ENCODE results near the gene PBRM1. TPM values are rescaled to one million over a fixed set of nuclear protein-coding genes. Genes with fewer than 3 reads are reported as not detected.

PBRM1 gene
- polyA plus RNA-seq, 1 donor (not counting 4 experiments of a cell fraction or from before 2014, with no cell fraction given), result 26.0 TPM

DNA sequence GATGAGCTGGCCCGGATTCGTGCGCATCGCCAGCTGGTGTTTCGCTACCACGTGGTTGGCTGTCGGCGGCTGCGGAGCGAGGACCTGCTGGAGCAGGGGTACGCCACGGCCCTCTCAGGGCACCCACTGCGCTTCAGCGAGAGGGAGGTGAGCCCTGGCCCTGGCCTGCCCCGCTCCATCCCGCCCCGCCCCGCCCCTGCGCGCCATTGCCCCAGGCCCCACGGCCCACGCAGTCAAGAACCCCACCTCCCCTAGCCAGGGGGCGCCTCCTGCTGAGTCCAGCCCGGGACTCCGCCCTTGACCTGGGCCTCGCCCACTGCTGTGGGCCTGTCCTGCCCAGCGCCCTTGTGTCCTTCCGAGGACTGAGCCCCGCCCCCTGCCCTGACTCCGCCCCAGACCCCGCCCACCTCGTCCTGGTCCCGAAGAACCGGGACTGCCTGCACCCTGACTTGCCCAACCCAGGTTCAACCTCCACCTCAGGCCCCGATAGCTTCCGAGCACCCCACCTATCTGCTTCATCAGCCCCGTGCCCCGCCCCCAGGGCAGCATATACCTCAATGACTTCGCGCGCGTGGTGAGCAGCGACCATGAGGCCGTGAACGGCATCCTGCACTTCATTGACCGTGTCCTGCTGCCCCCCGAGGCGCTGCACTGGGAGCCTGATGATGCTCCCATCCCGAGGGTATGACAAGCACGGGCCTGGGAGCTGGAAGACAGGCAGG lies 166.8 kb downstream of the PBRM1 start:
- DNase-seq (ENCODE audit: low read depth, low spot score), result no peak
- no peaks in the 10 kb centered on the region for H3K9me1 ChIP-seq (ENCODE audit: control insufficient read depth, extremely low read depth, insufficient read depth, low read length)
- H4K20me1 ChIP-seq (ENCODE audit: control insufficient read depth, extremely low read depth, insufficient read depth, low read length), result peaks cover 3% of the 10 kb centered on the region
- H3K9me3 ChIP-seq (ENCODE audit: control insufficient read depth, low read depth, low read length), result no peaks in the 10 kb centered on the region
- peaks cover 5% of the 10 kb centered on the region for H3K27me3 ChIP-seq (ENCODE audit: control insufficient read depth, extremely low read depth, insufficient read depth, low read length)
- no peaks in the 10 kb centered on the region for H3K4me1 ChIP-seq (ENCODE audit: control insufficient read depth, extremely low read depth, insufficient read depth, low read length)
- H3K4me2 ChIP-seq (ENCODE audit: control insufficient read depth, extremely low read depth, insufficient read depth, low read depth, low read length), result peak overlapping the region; percentile 32
- no peaks in the 10 kb centered on the region for H3K36me3 ChIP-seq (ENCODE audit: control insufficient read depth in 2 of 2, extremely low read depth in 1 of 2, insufficient read depth in 2 of 2, low read length in 2 of 2)
- dilution Hi-C loops (cut with MboI; ENCODE audit: extremely low pct_ligation_motif_present, low sequenced_read_pairs), result no loop called here
- H3K27ac ChIP-seq (ENCODE audit: control insufficient read depth, insufficient read depth, low read length), result no peak overlapping the region
- peak overlapping the region; percentile 46 for H2AFZ ChIP-seq (ENCODE audit: control insufficient read depth, low read length)
- H3K79me2 ChIP-seq (ENCODE audit: control insufficient read depth, insufficient read depth, low read length), result no peaks in the 10 kb centered on the region
- TF ChIP-seq CTCF (optimal IDR thresholded peaks at IDR 0.05 in 1 of 3, IDR thresholded peaks at IDR 0.05 in 1 of 3, conservative IDR thresholded peaks at IDR 0.05 in 1 of 3; ENCODE audit: extremely low read depth in 1 of 3, insufficient read depth in 2 of 3, low read length in 3 of 3) (no peak), EZH2 (IDR thresholded peaks at IDR 0.05; ENCODE audit: low read length) (no peak)
- FAIRE-seq, result no peak
- H3K4me3 ChIP-seq (ENCODE audit: control insufficient read depth in 2 of 3, extremely low read depth in 1 of 3, insufficient read depth in 2 of 3, low read depth in 1 of 3, low read length in 3 of 3), result no peak overlapping the region
- no peak overlapping the region for H3K9ac ChIP-seq (ENCODE audit: control insufficient read depth, extremely low read depth, insufficient read depth, low read length)

DNA sequence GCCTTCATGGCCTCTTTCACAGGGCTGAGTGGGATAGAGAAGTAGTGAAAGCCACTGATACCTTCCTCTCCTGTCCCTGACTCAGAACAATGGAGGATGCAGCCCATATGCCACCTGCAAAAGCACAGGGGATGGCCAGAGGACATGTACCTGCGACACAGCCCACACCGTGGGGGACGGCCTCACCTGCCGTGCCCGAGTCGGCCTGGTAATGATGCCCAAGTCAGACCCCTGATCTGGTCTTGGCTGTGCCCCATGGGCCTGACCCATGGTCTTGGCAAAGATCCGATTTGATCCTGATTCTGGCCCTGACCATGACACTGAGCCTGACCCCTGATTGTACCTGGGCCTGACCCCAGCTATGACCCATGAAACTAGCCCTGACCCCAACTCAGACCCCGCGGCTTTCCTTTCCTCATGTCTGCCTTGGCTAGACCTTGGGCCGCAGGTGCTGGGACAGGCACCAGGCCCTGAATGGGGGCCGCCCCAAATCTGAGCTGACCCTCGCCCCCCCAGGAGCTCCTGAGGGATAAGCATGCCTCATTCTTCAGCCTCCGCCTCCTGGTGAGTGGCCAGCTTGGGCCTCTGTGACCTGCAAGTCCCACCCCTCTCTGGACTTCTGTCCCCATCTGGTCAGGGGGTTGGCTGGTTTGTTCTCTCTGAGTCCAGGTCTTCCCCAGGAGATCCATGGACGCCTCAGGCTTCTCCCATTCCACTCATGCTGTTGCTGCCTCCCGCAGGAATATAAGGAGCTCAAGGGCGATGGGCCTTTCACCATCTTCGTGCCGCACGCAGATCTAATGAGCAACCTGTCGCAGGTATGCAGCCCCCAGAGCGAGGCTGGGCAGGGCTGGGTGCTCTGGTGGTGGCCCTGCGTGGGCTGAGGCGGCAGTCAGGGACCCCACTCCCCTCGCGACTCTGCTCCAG lies 167.7 kb downstream of the PBRM1 start:
- FAIRE-seq (no peak), DNase-seq (ENCODE audit: low read depth, low spot score) (no peak)
- Histone ChIP-seq H3K4me1 (ENCODE audit: control insufficient read depth, extremely low read depth, insufficient read depth, low read length) (no peaks in the 10 kb centered on the region), H3K36me3 (ENCODE audit: control insufficient read depth in 2 of 2, extremely low read depth in 1 of 2, insufficient read depth in 2 of 2, low read length in 2 of 2) (no peaks in the 10 kb centered on the region), H3K27me3 (ENCODE audit: control insufficient read depth, extremely low read depth, insufficient read depth, low read length) (peaks cover 10% of the 10 kb centered on the region), H2AFZ (ENCODE audit: control insufficient read depth, low read length) (peak overlapping the region; percentile 15), H3K27ac (ENCODE audit: control insufficient read depth, insufficient read depth, low read length) (no peak overlapping the region), H3K9ac (ENCODE audit: control insufficient read depth, extremely low read depth, insufficient read depth, low read length) (no peak overlapping the region), H3K9me3 (ENCODE audit: control insufficient read depth, low read depth, low read length) (no peaks in the 10 kb centered on the region), H4K20me1 (ENCODE audit: control insufficient read depth, extremely low read depth, insufficient read depth, low read length) (peaks cover 1% of the 10 kb centered on the region), H3K4me2 (ENCODE audit: control insufficient read depth, extremely low read depth, insufficient read depth, low read depth, low read length) (peak overlapping the region; percentile 32), H3K4me3 (ENCODE audit: control insufficient read depth in 2 of 3, extremely low read depth in 1 of 3, insufficient read depth in 2 of 3, low read depth in 1 of 3, low read length in 3 of 3) (no peak overlapping the region), H3K79me2 (ENCODE audit: control insufficient read depth, insufficient read depth, low read length) (no peaks in the 10 kb centered on the region), H3K9me1 (ENCODE audit: control insufficient read depth, extremely low read depth, insufficient read depth, low read length) (no peaks in the 10 kb centered on the region)
- dilution Hi-C loops (cut with MboI; ENCODE audit: extremely low pct_ligation_motif_present, low sequenced_read_pairs), result no loop called here
- TF ChIP-seq CTCF (optimal IDR thresholded peaks at IDR 0.05 in 1 of 3, IDR thresholded peaks at IDR 0.05 in 1 of 3, conservative IDR thresholded peaks at IDR 0.05 in 1 of 3; ENCODE audit: extremely low read depth in 1 of 3, insufficient read depth in 2 of 3, low read length in 3 of 3) (no peak), EZH2 (IDR thresholded peaks at IDR 0.05; ENCODE audit: low read length) (no peak)

Data from keratinocyte (primary cell).